ENCODE measurements around the gene TMEM39B. TPM values are rescaled to one million over a fixed set of nuclear protein-coding genes. Genes with fewer than 3 reads are reported as not detected.

TMEM39B gene
- total RNA-seq, 1 experiment from 2014 or later = 13.0 TPM

Other genes with a start within 250 kb of the TMEM39B start
- 225 and 397 TPM in 2 replicates for gene PTP4A2, start 134.6 kb upstream of the TMEM39B start, total RNA-seq (2014; rRNA removed; shearing (Covaris generic))
- 54.4 and 59.0 TPM in 2 replicates for gene KHDRBS1, start 59.1 kb upstream of the TMEM39B start, total RNA-seq (2014; rRNA removed; shearing (Covaris generic))
- 39.7 and 40.6 TPM in 2 replicates for gene KPNA6, start 35.1 kb downstream of the TMEM39B start, total RNA-seq (2014; rRNA removed; shearing (Covaris generic))
- gene TXLNA, start 106.7 kb downstream of the TMEM39B start, total RNA-seq (2014; rRNA removed; shearing (Covaris generic)) = 48.4 and 57.0 TPM in 2 replicates
- gene CCDC28B, start 127.7 kb downstream of the TMEM39B start, total RNA-seq (2014; rRNA removed; shearing (Covaris generic)) = 29.1 and 37.4 TPM in 2 replicates
- gene IQCC, start 132.7 kb downstream of the TMEM39B start, total RNA-seq (2014; rRNA removed; shearing (Covaris generic)) = 2.9 and 5.6 TPM in 2 replicates
- gene DCDC2B, start 136.2 kb downstream of the TMEM39B start, total RNA-seq (2014; rRNA removed; shearing (Covaris generic)) = not detected in 2 replicates
- gene TMEM234, start 149.4 kb downstream of the TMEM39B start, total RNA-seq (2014; rRNA removed; shearing (Covaris generic)) = 14.9 and 16.2 TPM in 2 replicates
- 423 and 475 TPM in 2 replicates for gene EIF3I, start 149.5 kb downstream of the TMEM39B start, total RNA-seq (2014; rRNA removed; shearing (Covaris generic))
- 0.49 TPM in 1 of 2 replicates, not detected in the other for gene FAM167B, start 174.3 kb downstream of the TMEM39B start, total RNA-seq (2014; rRNA removed; shearing (Covaris generic))
- gene LCK, start 178.3 kb downstream of the TMEM39B start, total RNA-seq (2014; rRNA removed; shearing (Covaris generic)) = not detected in 2 replicates
- 115 and 121 TPM in 2 replicates for gene HDAC1, start 219.1 kb downstream of the TMEM39B start, total RNA-seq (2014; rRNA removed; shearing (Covaris generic))